DND-41 (cell line): ENCODE results near the gene MMP17.

ENCODE experiments used
- CTCF ChIP-seq: IDR thresholded peaks from 2 replicates; pipeline ENCODE4 v1.5.1; 2012; ENCODE audit warnings: borderline replicate concordance, low read length, moderate library complexity, mild to moderate bottlenecking; ENCODE audit not compliant: poor library complexity, severe bottlenecking; ENCODE audit errors: extremely low read depth
- EZH2 ChIP-seq: IDR thresholded peaks from 3 replicates; pipeline ENCODE4 v1.6.1; 2012; ENCODE audit warnings: borderline replicate concordance, low read depth, mild to moderate bottlenecking, moderate library complexity, low read length, inconsistent platforms; ENCODE audit not compliant: severe bottlenecking

- no peak for TF ChIP-seq CTCF
- no peak for TF ChIP-seq EZH2
Observed at GRCh38 chr12:131795690-131796410, 32.3 kb upstream of the MMP17 start.
